Left hindlimb (tissue), 1 donor: ENCODE data around the gene ARNT2.

Source experiments
- DNase-seq: peaks from one replicate; pipeline ENCODE4 v3.0.0-alpha.2; 2018

Gene ARNT2

DNA sequence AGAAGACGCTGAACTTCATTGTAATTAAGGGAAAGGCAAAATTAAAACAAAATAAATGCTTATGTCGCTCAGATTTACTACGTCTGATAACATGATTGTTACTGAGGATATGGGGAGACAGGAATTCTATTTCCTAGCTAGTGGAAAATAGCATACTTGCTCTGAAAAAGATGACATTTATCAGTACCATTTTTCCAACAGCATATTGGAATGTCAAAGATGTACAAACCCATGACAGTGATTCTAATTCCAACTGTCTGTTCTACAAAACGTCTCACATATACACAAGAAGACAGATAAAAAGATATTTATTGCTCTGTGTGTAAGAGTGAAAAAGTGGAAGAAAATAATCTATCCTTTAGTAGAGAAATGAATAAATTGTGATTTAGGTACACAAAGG is 197.1 kb downstream of the ARNT2 start:
- DNase-seq, result no peak

DNA sequence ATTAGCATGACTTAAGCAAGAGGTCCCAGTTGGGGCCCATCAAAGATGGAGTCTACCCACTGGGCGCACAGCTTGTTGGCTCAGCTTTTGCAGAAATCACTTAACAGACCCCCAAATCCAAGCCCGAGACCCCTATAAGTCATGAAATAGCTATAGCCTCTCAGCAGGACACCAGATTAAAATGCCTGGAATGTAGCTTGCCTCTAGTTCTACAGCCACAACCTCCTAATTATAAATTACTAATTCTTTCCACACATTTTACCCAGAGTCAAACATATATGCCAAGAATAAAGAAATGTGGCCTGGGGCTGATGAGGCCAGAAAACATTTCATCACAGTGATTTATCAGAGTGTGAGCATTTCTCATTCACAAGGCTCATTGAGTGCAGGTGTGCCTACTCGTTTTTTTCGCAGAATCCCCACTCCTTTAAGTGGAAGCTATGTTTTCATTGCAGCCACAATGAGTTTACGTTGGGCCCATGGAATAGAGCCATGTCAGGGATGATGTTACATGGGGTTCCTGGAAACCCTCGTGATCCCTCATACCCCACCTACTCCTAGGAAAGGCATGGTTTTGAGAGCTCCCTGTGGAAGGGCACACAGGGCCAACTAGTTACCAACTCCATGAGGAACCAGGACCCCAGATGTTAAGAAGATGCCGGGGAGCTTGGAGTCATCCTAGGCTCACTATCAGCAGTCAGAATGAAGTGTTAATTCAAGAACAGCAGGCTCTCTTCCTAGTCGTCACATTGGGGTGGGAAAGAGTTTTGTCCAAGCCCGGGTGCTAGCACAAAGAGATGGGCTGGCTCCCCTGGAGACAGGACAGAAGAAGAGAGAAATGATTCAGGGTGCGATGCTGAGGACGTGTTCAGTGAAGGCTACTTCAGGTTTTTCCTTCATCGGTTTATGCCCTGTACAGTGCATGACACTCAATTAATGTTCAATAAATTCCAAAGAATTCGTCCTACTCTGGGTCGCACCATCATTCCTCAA is 200.7 kb downstream of the ARNT2 start:
- DNase-seq, result no peak

DNA sequence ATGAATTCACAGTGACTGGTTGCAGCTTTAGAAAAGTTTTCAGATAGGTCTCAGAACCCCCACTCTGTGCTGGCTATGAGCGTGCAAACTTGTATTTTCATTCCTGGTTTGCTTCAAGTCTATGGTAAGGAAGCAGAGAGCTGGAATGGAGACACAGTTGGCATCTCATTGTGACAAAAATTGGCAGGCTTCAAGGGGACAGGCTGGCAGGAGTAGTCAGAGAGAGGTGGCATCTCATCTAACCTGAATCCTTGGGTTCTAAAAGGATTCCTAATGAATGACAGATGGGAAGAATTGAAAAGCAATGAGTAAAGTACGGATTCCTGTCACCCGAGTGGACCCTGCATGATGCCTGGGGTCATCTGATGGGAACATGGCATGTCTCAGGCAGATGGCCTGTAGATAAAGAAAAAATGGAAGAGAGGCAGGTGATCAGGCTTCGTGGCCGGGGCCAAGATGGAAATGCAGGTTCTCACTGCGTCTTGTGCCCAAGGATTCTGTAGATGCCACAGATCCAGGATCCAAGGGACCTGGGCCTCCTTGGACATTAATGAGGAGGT is 201.5 kb downstream of the ARNT2 start:
- no peak for DNase-seq

DNA sequence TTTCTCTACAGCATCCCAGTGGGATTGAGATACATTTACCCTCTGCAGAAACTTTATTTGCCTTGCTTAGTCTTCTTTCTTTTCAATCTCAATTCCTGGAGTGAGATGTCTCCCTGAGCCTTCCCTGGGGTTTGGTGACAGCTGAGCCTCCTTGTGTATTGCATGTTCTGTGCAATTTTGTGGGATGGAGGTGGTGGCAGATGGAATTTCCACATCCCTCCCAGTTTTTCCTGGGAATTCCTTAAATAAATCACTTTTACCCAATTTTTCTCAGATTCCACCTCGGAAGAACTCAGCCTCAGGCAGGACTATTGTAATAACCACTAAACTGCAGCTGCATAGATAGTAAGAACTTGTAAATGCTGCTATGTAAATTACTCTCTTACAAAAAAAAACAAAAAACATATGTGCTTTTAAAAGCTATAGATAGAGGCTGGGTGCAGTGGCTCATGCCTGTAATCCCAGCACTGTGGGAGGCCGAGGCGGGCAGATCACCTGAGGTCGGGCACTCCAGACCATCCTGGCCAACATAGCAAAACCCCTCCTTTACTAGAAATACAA is 202.4 kb downstream of the ARNT2 start:
- DNase-seq, result no peak

DNA sequence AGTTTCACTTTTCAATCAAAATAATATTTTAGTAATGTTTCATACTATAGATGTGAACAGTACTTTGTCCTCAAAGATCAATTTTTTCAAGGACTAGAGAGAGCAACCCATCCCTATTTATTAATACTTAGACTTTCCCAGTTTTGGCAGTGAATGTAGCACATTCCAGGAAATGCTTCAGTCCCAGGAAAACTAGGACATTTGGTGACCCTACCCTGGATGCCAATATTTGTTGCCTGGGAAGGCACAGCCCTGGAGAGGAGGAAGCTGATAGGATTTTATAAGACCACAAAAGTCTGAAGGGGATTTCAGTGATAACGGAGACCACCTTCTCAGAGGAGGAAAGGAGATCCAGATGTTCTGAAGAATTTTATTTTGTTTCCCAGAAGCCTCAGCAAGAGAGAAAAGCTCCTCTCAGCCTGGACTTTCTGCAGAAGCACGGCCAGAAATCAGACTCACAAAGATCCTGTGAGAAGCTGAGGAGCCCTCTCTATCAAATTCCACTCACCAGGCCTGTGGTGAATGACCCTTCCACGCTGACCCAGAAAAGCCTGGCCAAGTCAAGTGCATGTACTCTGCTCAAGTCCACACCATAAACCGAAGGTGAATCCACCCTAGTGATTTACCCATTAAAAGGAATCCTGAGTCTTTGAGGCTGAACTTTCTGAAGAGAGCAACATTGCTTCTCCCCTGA is 203.3 kb downstream of the ARNT2 start:
- no peak for DNase-seq

DNA sequence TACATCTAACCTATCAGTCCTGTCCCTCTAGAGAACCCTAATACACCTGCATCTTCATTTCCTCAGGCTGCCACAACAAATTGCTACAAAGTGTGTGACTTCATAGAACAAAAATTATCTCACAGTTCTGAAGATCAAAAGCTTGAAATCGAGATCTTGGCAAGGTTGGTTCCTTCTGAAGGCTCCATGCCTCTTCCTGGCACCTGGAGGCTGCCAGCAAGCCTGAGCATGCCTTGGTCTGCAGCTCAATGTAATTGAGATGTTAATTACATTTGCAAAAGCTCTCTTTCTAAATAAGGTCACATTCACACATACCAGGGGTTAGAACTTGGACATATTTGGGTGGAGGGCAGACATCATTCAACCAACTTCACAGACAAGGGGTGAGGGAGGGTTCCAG is 204.5 kb downstream of the ARNT2 start:
- no peak for DNase-seq

DNA sequence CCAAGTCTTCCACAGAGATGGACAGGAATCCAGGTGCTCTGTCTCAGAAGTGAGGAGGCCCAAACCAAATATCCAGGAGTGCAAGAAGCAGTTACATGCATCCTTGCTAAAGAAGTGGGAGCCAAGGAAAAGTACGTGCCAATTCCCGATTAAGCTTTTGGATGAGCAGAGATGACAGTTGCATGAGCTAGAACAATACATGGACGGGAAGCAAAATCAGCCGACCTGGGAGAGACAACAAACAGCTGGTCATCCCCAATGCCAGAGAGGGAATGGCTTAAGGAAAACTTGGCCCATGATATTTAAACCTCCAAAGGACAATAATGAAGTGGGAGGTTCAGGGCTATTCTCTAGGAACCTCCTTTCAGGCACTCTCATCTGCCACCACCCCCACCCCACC is 204.9 kb downstream of the ARNT2 start:
- DNase-seq, result no peak

DNA sequence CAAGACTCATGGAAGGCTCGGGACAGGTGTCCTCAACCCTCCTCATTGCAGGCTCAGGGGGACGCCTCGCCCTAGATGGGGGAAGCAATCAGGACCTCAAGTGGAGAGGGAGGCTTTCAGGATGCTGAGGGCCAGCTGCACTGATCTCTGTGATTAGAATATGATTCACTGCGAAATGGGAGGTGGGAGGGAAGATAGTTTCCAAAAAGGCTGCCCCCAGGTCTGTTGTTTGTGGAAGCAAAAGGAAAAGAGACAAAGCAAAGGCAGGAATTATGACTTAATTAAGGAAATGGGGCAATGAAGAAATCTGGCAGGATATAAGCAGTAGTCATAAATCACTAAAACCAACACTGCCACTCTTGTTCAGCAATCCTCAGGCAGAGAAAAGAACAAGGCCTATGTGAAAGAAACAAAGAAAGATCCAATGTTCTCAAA is 205.3 kb downstream of the ARNT2 start:
- no peak for DNase-seq

DNA sequence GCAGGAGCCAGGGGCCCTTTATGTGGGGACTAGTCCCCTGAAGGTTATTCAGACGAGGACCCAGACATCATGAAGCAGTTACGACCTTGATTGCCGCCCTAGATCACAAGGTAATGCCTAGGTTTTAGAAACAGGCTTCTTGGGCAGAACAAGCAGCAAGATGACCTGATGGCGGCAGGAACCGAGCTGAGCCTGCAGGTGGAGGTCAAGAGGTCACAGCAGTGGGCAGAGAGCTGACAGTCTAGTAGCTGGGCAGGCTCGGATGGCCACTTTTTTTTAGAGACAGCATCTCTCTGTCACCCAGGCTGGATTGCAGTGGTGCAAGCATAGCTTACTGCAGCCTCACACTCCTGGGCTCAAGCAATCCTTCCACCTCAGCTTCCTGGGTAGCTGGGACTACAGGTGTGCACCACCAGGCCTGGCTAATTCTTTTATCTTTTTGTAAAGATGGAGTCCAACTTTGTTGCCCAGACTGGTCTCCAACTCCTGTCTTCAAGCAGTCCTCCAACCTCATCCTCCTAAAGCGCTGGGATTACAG is 207.4 kb downstream of the ARNT2 start:
- no peak for DNase-seq

DNA sequence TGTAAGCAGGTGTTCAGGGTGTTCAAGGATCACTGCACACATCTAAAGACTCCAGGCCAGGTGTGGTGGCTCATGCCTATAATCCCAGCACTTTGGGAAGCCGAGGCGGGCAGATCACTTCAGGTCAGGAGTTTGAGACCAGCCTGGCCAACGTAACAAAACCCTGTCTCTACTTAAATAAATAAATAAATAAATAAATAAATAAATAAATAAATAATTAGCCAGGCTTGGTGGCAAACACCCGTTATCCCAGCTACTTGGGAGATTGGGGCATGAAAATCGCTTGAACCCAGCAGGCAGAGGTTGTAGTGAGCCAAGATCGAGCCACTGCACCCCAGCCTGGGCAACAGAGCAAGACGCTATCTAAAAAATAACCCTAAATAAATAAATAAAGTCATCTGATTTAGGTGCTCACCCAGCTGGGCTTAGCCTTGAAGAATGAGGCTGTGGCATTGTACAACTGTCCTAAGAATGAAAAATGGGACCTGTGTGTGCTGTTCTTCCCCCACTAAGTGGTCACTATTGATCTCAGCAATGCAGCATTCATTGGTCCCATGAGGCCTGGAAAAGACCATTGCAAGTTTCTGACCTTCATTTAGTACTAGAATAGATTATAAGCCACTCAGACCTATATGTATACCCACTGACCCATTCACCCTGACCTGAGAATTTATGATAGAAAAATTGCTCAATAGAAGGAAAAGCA is 208.1 kb downstream of the ARNT2 start:
- DNase-seq, result no peak

DNA sequence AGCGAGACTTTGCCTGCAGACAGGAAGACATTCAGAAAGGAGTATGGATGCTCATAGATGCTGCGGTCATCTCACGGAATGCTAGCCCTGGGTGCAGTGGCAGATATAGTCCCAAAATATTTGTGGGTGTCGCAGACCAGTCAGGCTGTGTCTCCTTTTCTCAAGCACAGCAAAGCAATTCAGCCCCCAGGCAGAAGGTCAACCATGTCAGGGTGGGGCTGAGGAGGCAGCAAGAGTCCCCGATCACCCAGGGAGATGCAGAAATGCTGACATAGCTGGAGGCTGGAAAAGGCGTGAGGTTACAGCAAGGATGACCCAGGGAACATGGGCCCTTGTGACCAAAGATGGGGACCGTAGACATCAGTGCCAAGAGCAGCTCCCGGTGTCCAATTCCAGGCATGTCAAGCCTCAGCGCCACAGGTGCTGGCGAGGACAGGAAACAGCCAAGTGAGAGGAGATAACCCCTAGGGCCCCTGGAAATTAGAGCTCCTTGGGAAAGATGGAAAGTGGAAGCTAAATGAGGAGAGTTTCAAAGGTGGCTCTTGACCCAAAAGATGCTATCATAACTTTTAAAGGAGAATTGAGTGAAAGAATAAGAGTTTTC is 209.7 kb downstream of the ARNT2 start:
- DNase-seq, result no peak

DNA sequence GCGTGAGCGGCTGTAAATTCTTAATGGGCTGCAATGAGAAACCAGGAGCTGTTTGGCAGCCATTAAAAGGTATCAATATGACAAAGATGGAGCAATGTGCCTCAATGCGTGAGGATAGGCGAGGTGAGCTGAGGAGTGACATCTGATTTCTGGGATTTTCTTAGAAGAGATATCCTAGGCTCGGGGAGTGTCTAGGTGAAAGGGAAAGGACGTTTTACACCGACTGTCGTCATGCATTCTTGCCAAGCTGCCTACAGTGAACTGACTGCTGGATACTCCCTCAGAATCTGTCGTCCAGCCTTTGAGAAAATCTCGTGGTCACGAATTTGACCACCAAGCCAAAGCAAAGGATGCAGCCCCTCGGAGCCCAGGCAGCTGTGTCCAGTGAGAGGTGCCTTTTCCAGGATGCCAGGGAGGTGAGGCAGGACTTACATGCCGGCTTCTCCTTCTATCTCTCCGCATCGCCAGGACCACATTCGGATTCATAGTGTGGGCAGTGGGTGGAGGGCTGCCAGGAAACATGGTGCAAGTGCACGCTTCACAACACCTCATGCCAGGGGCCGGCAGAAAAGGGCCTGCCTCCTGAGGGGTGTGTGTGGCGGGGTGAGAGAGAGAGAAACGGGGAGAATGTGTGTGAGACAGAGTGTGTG is 210.7 kb downstream of the ARNT2 start:
- DNase-seq, result no peak

DNA sequence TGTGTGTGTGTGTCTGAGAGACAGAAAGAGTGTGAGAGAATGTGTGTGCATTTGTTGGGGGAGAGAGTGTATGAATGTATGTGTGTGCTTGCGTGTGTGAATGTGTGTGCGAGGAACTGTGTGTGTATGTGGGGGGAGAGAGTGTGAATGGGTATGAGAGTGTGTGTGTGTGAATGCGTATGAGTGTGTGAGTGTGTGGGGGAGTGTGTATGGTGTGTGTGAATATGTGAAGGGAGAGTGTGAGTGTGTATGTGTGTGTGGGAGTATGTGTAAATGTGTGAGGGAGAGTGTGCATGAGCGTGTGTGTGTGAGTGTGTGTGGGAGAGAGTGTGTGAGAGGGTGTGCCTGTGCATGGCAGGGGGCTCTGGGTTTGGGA is 211.2 kb downstream of the ARNT2 start:
- DNase-seq, result no peak

DNA sequence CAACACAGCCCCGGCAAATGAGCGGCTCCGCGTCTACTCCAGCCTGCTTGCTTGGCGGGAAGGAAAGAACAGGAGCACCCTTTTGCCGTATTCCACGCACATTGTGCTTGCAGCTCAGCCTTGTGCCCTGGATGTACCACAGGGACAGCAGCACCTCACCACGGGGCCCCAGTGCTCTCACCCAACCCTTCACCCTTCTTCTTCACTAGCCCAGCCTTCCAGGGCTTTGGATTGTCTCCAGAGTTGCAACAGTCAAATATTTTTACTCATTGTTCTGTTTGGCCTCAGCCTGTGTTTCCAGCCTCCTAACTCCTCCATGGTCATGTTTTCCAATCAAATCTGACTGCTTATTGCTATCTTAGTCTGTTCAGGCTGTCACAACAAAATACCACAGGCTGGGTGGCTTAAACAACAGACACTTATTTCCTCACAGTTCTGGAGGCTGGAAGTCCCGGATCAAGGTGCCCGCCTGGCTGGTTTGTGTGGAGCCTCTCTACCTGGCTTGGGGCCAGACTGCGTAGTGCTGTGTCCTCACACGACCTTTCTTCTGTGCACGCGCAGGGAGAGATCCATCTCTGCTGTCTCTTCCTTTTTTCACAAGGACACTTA is 211.7 kb downstream of the ARNT2 start:
- DNase-seq, result peak; percentile 38

DNA sequence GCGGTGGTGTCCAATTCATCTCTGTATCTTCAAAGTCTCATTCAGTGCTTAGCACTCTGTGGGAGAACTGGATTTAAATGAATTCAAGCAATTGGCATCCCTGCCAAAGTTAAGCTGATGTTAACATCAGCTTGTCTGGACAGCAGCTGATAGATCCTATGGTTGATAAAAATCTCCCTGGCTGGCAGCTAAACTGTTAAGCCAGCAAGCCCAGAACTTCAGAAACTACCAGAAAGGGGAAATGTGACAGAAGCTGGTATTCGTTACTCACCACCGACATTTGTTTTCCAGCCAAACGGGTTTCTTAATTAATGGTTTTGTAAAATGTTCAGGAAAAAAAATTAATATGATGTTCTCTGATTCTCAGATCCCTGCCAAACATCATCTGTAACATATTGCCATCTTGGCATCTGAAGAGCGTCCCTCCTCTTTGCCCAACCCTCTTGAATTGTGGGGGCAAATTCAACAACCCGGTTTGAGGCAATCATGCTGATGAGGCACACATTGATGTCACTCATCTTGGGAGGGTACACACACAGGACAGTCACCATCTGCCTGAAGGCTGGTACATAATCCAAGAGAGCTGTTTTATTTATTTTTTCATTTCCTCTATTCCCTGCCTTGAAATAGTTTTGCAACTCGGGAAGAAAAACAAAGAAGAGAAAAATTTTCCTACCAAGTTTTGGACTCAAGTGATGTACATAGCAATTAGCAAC is 214.7 kb downstream of the ARNT2 start:
- DNase-seq, result no peak

DNA sequence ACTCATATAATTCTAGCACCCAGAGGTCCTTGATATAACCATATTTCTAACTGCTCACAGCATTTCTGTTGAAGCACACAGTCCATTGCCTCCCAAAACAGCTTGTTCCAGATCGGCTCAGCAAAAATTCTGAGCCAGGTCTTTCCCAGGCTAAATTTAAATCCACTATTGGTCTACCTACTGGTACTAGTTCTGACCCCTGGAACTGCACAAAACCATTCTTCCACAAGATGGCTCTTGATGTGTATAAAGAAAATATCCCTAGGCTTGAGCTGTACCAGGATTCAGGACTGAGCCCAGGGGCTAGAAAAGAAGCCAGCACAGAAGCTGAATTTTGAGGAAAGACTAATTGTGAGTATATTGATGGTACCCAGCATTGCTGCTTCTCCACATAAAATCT is 215.5 kb downstream of the ARNT2 start:
- DNase-seq, result no peak

DNA sequence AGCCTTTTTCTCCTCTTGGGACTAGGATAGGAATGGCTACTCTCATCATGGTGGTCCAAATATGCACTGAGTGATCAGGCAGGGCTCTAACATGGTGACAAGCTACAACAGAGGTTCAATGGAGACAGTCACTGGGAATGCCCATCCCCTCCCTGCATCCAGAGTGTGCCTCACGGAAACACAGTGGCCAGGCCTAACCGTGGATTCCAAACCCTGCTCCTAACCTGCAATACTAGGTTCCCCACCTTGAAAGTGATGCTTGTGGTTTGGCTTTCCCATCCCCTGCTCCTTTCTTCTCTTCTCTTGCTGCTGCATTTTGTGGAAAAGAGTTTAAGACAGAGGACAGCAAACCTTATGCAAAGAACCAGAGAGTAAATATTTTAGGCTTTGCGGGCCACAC is 216.0 kb downstream of the ARNT2 start:
- DNase-seq, result no peak

DNA sequence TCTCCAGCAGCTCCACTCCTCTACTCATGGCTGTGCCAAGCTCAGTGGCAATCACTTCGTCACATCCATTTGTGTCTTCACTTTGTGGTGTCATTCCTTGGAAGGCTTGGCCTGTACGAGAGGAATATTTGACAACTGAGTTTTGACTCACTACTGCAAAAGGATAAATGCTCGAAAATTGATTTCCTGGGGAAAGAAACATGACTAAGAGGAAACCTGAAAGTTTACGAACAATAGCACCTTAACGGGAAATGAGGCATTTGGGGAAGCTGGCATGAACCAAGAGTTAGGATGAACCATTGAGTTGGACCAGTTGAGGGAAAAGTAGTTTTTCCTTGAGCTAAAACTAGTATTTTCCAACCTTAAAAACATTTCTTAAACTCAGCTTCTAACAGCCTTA is 216.7 kb downstream of the ARNT2 start:
- DNase-seq, result no peak

DNA sequence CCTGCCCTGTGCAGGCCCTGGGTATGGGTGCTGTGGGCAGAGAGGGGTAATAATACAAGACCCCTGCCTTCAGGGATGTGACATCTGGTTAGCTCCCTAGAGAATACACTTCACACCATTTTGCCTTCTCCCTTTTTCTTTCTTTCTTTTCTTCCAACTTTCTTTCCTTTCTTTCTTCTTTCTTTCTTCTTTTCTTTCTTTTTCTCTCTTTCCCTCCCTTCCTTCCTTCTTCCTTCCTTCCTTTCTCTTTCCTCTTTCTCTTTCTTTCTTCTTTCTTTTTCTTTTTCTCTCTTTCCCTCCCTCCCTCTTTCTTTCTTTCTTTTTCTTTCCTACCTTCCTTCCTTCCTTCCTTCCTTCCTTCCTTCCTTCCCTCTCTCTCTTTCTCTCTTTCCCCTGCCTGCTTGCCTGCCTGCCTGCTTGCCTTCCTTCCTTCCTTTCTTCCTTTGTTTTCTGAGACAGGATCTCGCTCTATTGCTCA is 222.5 kb downstream of the ARNT2 start:
- no peak for DNase-seq

DNA sequence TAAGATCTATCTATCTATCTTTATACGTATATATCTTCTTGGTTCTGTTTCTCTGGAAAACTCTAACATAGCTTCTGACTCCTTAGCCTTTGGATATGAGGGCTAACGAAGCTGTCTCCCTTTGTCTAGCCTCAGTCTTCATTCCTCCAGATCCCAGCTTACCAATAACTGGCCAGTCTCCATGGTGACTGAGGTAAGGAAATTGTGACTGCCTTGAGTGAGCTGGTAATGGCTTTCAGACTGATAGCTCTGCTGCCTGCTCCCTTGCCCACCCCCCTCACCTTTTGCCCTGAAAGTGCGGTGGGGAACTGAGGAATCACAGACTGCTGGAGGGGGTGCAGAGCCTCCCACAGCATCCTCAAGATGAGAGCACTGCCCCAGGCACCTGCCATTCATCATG is 225.2 kb downstream of the ARNT2 start:
- DNase-seq, result no peak
